GM12878 (cell line): ENCODE results near the gene IL18RAP. TPM values are rescaled to one million over a fixed set of nuclear protein-coding genes. Genes with fewer than 3 reads are reported as not detected.

Experiments used
- ATAC-seq: fragments of 200-7000 bp; cut with Tn5 transposase; 3 replicates; pipeline ENCODE4 v1.9.1; 2020; ENCODE audit warnings: mild to moderate bottlenecking, moderate library complexity
- BruUV-seq: library from RNA; stranded (reverse); fragments of 400-500 nt; replicated peaks from 2 replicates; lab custom pipeline; 2021; lab: Mats Ljungman, UMichigan
- CTCF ChIA-PET: fragments of 300-600 bp; sonication (Branson Sonifier 250); formaldehyde crosslinking; extraction: SDS; loops from one replicate; lab custom pipeline; 2021; ENCODE audit warnings: inconsistent platforms; lab: Yijun Ruan, JAX
- POLR2A ChIA-PET: fragments of 350-600 bp; formaldehyde crosslinking; extraction: SDS; loops from one replicate; lab custom pipeline; 2021; ENCODE audit warnings: inconsistent platforms; lab: Charles Lee
- RAD21 ChIA-PET: fragments of 300-600 bp; sonication (Branson Sonifier 250); formaldehyde crosslinking; loops from one replicate; lab custom pipeline; 2023; ENCODE audit warnings: antibody characterized with exemption; ENCODE audit not compliant: unreplicated experiment; lab: Charles Lee
- SMC1A ChIA-PET: fragments of 300-600 bp; sonication (Branson Sonifier 250); formaldehyde crosslinking; loops from one replicate; lab custom pipeline; 2023; ENCODE audit not compliant: unreplicated experiment, uncharacterized antibody; lab: Charles Lee
- DNase-seq: peaks from one replicate; pipeline ENCODE4 v3.0.0-alpha.2; 2011; ENCODE audit warnings: low read depth, low spot score
- FAIRE-seq: peaks from 3 replicates; lab custom pipeline; 2011; peaks lifted over from hg19 to GRCh38; lab: Jason Lieb, UNC
- H2AFZ ChIP-seq: 2 replicates; pipeline ENCODE4 v1.6.0; 2011; ENCODE audit warnings: low read depth, low read length, control low read depth; ENCODE audit not compliant: control insufficient read depth
- H3K27ac ChIP-seq: 2 replicates; pipeline ENCODE4 v1.5.1; 2011; ENCODE audit warnings: control low read depth; ENCODE audit not compliant: control insufficient read depth, insufficient read depth
- H3K27me3 ChIP-seq, 2 experiments: replicated peaks in 1 of 2; 2 replicates each; pipeline versions ENCODE4 v1.6.0 to v1.6.1; 2011; ENCODE audit warnings: low read length in 1 of 2; ENCODE audit not compliant: control insufficient read depth in 2 of 2, insufficient read depth in 2 of 2
- H3K36me3 ChIP-seq, 2 experiments: 2 replicates each; pipeline ENCODE4 v1.5.1; 2011; ENCODE audit warnings: low read length in 1 of 2; ENCODE audit not compliant: control insufficient read depth in 2 of 2, insufficient read depth in 2 of 2
- H3K4me1 ChIP-seq: 2 replicates; pipeline ENCODE4 v1.6.1; 2011; ENCODE audit warnings: mild to moderate bottlenecking, low read length, moderate library complexity, mixed read lengths; ENCODE audit not compliant: control insufficient read depth, insufficient read depth
- H3K4me2 ChIP-seq: 2 replicates; pipeline ENCODE4 v1.6.0; 2011; ENCODE audit warnings: control low read depth; ENCODE audit not compliant: control insufficient read depth, insufficient read depth
- H3K4me3 ChIP-seq: fragments of 200-600 bp; sonication (generic); 2 replicates; pipeline ENCODE4 v1.5.1; 2016
- H3K79me2 ChIP-seq: 2 replicates; pipeline ENCODE4 v1.6.0; 2011; ENCODE audit warnings: low read length; ENCODE audit not compliant: control insufficient read depth, insufficient read depth
- H3K9ac ChIP-seq: 2 replicates; pipeline ENCODE4 v1.8.0; 2011; ENCODE audit warnings: low read length, control low read depth, mixed read lengths; ENCODE audit not compliant: control insufficient read depth, insufficient read depth
- H3K9me3 ChIP-seq: replicated peaks from 3 replicates; pipeline ENCODE4 v1.5.1; 2011; ENCODE audit warnings: mild to moderate bottlenecking, low read length; ENCODE audit not compliant: control insufficient read depth, insufficient read depth
- H4K20me1 ChIP-seq: 2 replicates; pipeline ENCODE4 v1.6.0; 2011; ENCODE audit not compliant: control insufficient read depth, insufficient read depth
- ASH2L ChIP-seq: fragments of 300-600, 200-600 bp; sonication (generic); IDR thresholded peaks from 2 replicates; pipeline ENCODE4 v1.6.1; 2017; ENCODE audit warnings: low read depth, mild to moderate bottlenecking, borderline replicate concordance
- CUX1 ChIP-seq: IDR thresholded peaks from 2 replicates; pipeline ENCODE4 v1.6.1; 2012; ENCODE audit warnings: improper control_type of control experiment, low read depth, low read length; ENCODE audit not compliant: insufficient replicate concordance
- JUNB ChIP-seq: IDR thresholded peaks from 2 replicates; pipeline ENCODE4 v1.6.1; 2016; ENCODE audit warnings: antibody characterized with exemption, mild to moderate bottlenecking
- PML ChIP-seq: IDR thresholded peaks from 2 replicates; pipeline ENCODE4 v1.6.1; 2012; ENCODE audit warnings: low read length, inconsistent platforms
- RELB ChIP-seq: fragments of 450-650 bp; IDR thresholded peaks from 2 replicates; pipeline ENCODE4 v1.6.1; 2017; ENCODE audit warnings: low read depth, mild to moderate bottlenecking, moderate library complexity
- SREBF1 ChIP-seq: IDR thresholded peaks from 2 replicates; pipeline ENCODE4 v1.6.1; 2012; ENCODE audit warnings: mild to moderate bottlenecking, low read length
- WGBS: methylation state at CpG from one replicate; pipeline ENCODE4 v1.1.6; 2016; ENCODE audit warnings: low lambda C conversion rate; ENCODE audit not compliant: insufficient replicate concordance, insufficient coverage; ENCODE audit errors: missing lambda C conversion rate; 5-methylcytosine and 5-hydroxymethylcytosine counted together
- in situ Hi-C: fragments of 300-500 bp; cut with MboI; formaldehyde crosslinking; loops from 9 replicates; pipeline ENCODE4 v1.14.3; 2018; ENCODE audit warnings: mixed read lengths
- intact Hi-C: fragments of 100-400 bp; cut with micrococcal nuclease; formaldehyde crosslinking; loops from one replicate; pipeline ENCODE4 v1.14.2; 2022; ENCODE audit not compliant: unreplicated experiment
- polyA plus RNA-seq, 11 experiments: library from polyadenylated mRNA; depleted of rRNA in 4 of 11; unstranded in 6 of 11; stranded (reverse) in 5 of 11; fragments of >200 nt; fragmentation: Nextera tagmentation in 4 of 11; fragmentation: Illumina TruSeq in 1 of 11; extraction: Ambion mirVana in 4 of 11; extraction: Trizol in 1 of 11; gene quantifications; 1 replicate in 1 of 11; 2 replicates in 10 of 11; pipeline versions ENCODE4 v1.2.1 to v1.2.3, GENCODE V29; 2011 to 2016; ENCODE audit warnings: inconsistent platforms in 2 of 11, missing spikeins in 2 of 11, low read depth in 1 of 11
- total RNA-seq, 4 experiments: library from RNA; depleted of rRNA in 3 of 4; stranded (reverse); fragments of >200 nt in 3 of 4; fragmentation: Illumina TruSeq in 1 of 4; extraction: Trizol in 1 of 4; gene quantifications; 2 replicates each; pipeline versions ENCODE4 v1.2.1 to v1.2.3, GENCODE V29; 2013 to 2021
- TF ChIP-seq, protein P1 (sequence below): IDR thresholded peaks from 2 replicates; pipeline ENCODE4 v1.6.1; 2011; ENCODE audit warnings: low read depth, mild to moderate bottlenecking, low read length, moderate library complexity, borderline replicate concordance; ENCODE audit errors: extremely low read depth

IL18RAP gene
- total and polyA plus RNA-seq, 10 of the 15 experiments (the other 5 are each of a cell fraction or from before 2014, with no cell fraction given), result 0.37 to 1.6 (median 0.75) TPM; not detected in 1

GRCh38 chr2:102486941-102487702 is 64.2 kb downstream of the IL18RAP start:
- ChIA-PET SMC1A (interaction anchor here (0.9 to 1.0 kb wide), 2 partner anchors 19 to 33 kb away, joined by 3 to 4 read pairs; no protein-coding TSS in a partner anchor), CTCF (no interaction called here), RAD21 (no interaction called here), POLR2A (no interaction called here)
- no peak overlapping the region for H3K4me3 ChIP-seq
- H3K9me3 ChIP-seq, result no peaks in the 10 kb centered on the region; the same call in 2 of the 3 replicates
- in situ Hi-C loops (no loop called here), intact Hi-C loops (no loop called here)
- H4K20me1 ChIP-seq, result no peaks in the 10 kb centered on the region
- ATAC-seq (no peak), FAIRE-seq (no peak), DNase-seq (no peak)
- TF ChIP-seq SREBF1, result no peak
- TF ChIP-seq JUNB, result no peak
- no peak overlapping the region for H2AFZ ChIP-seq
- H3K27me3 ChIP-seq, result no peaks in the 10 kb centered on the region; a peak in 2 of 4 replicates
- H3K79me2 ChIP-seq, result no peaks in the 10 kb centered on the region
- H3K4me1 ChIP-seq, result no peaks in the 10 kb centered on the region
- H3K4me2 ChIP-seq, result no peak overlapping the region
- whole genome bisulfite sequencing, result 0% methylated on average over 1 of the region's 1 CpG
- no peaks in the 10 kb centered on the region for H3K36me3 ChIP-seq
- BruUV-seq, result no TSS peak
- no peak overlapping the region for H3K27ac ChIP-seq
- H3K9ac ChIP-seq, result no peak overlapping the region

DNA sequence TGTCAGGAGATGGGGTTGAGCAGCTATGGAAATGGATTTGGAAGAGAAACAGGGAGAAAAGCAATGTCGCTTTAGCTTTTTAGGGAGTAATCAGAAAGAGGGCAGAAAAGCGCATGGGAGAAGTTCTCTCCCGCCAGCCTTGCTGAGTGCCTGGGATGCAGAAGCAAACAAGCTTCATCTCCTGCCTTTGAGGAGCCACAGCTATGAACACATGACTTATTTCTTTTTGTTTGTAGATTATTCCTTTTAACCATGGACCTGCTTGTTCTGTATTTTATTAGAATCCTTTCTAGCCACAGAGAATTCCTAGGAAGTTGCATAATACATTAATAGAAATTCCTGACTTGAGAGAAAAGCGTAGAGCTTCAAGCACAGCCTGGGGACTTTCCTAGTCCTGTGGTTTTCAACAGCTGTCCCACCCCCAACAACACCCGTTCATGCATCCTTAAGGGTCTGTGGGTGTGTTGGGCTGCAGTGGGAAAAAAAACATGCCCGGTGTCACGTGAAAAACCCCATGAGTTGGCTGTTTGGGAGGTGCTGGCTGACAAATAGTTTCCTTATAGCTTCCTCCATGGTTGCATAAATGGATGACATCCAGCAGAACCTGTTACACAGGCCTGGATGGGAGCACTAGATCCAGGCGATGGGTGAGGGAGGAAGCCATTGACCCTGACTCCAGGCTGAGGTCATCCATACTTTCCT is 65.0 kb downstream of the IL18RAP start:
- no peaks in the 10 kb centered on the region for H3K79me2 ChIP-seq
- ChIA-PET SMC1A (interaction anchor here (0.9 to 1.5 kb wide), 3 partner anchors 18 to 66 kb away, joined by 3 to 4 read pairs (median 4); no protein-coding TSS in a partner anchor), POLR2A (no interaction called here), RAD21 (no interaction called here), CTCF (interaction anchor here (0.8 to 2.1 kb wide), 2 partner anchors 15 to 105 kb away, joined by 3 to 7 read pairs; partner anchors contain the start of gene SLC9A4)
- DNase-seq (no peak), FAIRE-seq (no peak), ATAC-seq (no peak)
- no peaks in the 10 kb centered on the region for H4K20me1 ChIP-seq
- H3K4me3 ChIP-seq, result no peak overlapping the region
- BruUV-seq, result no TSS peak
- H3K9ac ChIP-seq, result no peak overlapping the region
- in situ Hi-C loops, result no loop called here
- no peaks in the 10 kb centered on the region; a peak in 2 of 4 replicates for H3K27me3 ChIP-seq
- H3K36me3 ChIP-seq, result no peaks in the 10 kb centered on the region
- intact Hi-C loops, result no loop called here
- no peaks in the 10 kb centered on the region; the same call in 2 of the 3 replicates for H3K9me3 ChIP-seq
- H3K27ac ChIP-seq, result no peak overlapping the region
- no peak overlapping the region for H3K4me2 ChIP-seq
- no peak overlapping the region for H2AFZ ChIP-seq
- no peaks in the 10 kb centered on the region for H3K4me1 ChIP-seq
- 24% methylated on average over 8 of the region's 8 CpGs for WGBS
- TF ChIP-seq RELB, result no peak
- TF ChIP-seq, protein P1, sequence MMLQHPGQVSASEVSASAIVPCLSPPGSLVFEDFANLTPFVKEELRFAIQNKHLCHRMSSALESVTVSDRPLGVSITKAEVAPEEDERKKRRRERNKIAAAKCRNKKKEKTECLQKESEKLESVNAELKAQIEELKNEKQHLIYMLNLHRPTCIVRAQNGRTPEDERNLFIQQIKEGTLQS, result no peak
- TF ChIP-seq PML, result no peak
- no peak for TF ChIP-seq ASH2L
- no peak for TF ChIP-seq CUX1
